OCI-LY7 (cell line): ENCODE measurements around the gene P2RX5.

Experiments used
- EZH2phosphoT487 ChIP-seq: fragments of 200-600 bp; sonication (generic); IDR thresholded peaks from 2 replicates; pipeline ENCODE4 v1.6.1; 2018; ENCODE audit warnings: low read depth, borderline replicate concordance, mild to moderate bottlenecking, mixed run types, antibody characterized with exemption, low read length, moderate library complexity, mixed read lengths
- TF ChIP-seq, protein P1 (sequence below): fragments of 200-600 bp; sonication (generic); conservative IDR thresholded peaks from 2 replicates; pipeline ENCODE4 v1.5.1; 2014; ENCODE audit warnings: mild to moderate bottlenecking, antibody characterized with exemption, low read length, moderate library complexity, mixed read lengths

DNA sequence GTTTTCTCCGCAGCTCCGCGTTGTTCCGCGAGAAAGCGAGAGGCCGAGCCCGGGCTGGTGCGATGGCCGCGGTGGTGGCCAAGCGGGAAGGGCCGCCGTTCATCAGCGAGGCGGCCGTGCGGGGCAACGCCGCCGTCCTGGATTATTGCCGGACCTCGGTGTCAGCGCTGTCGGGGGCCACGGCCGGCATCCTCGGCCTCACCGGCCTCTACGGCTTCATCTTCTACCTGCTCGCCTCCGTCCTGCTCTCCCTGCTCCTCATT lies 26.9 kb downstream of the P2RX5 start:
- TF ChIP-seq, protein P1, sequence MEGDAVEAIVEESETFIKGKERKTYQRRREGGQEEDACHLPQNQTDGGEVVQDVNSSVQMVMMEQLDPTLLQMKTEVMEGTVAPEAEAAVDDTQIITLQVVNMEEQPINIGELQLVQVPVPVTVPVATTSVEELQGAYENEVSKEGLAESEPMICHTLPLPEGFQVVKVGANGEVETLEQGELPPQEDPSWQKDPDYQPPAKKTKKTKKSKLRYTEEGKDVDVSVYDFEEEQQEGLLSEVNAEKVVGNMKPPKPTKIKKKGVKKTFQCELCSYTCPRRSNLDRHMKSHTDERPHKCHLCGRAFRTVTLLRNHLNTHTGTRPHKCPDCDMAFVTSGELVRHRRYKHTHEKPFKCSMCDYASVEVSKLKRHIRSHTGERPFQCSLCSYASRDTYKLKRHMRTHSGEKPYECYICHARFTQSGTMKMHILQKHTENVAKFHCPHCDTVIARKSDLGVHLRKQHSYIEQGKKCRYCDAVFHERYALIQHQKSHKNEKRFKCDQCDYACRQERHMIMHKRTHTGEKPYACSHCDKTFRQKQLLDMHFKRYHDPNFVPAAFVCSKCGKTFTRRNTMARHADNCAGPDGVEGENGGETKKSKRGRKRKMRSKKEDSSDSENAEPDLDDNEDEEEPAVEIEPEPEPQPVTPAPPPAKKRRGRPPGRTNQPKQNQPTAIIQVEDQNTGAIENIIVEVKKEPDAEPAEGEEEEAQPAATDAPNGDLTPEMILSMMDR, result no peak
- no peak for TF ChIP-seq EZH2phosphoT487
